ENCODE data around the gene GIMAP6.

Gene GIMAP6

DNA sequence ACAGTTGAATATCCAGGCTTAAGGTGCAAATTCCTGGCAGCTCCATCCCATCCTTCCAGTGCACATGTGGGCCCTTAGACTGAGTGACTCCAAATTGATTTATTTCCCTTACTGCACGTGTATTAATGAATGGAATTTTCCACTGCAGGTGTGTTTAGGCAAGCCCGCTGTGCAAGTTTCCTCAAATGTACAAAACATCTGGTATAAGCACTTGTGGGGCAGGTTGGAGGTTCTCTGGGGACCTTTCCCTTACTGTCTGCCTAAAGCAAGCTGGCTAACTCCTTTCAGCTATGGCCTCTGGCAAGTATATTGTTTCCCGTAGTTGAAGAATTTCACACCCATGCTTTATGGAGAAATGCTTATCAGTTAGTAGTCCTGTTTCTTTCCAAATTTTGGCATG, 25.3 kb upstream of the GIMAP6 start:
- Histone ChIP-seq H3K27me3 (ENCODE audit: insufficient read depth, low read depth) (no peaks in the 10 kb centered on the region), H3K4me2 (no peak overlapping the region), H3K79me2 (ENCODE audit: insufficient read depth, low read depth) (no peaks in the 10 kb centered on the region), H3K36me3 (ENCODE audit: insufficient read depth) (no peaks in the 10 kb centered on the region), H4K20me1 (ENCODE audit: insufficient read depth) (no peaks in the 10 kb centered on the region), H3K4me1 (ENCODE audit: low read depth, poor library complexity, severe bottlenecking) (no peaks in the 10 kb centered on the region), H3K9ac (no peak overlapping the region), H2AFZ (ENCODE audit: low read depth) (no peak overlapping the region), H3K27ac (no peak overlapping the region), H3K4me3 (IDR thresholded peaks at IDR 0.05; ENCODE audit: insufficient read depth, low read depth, low read length) (no peak overlapping the region)
- TF ChIP-seq, protein P1, sequence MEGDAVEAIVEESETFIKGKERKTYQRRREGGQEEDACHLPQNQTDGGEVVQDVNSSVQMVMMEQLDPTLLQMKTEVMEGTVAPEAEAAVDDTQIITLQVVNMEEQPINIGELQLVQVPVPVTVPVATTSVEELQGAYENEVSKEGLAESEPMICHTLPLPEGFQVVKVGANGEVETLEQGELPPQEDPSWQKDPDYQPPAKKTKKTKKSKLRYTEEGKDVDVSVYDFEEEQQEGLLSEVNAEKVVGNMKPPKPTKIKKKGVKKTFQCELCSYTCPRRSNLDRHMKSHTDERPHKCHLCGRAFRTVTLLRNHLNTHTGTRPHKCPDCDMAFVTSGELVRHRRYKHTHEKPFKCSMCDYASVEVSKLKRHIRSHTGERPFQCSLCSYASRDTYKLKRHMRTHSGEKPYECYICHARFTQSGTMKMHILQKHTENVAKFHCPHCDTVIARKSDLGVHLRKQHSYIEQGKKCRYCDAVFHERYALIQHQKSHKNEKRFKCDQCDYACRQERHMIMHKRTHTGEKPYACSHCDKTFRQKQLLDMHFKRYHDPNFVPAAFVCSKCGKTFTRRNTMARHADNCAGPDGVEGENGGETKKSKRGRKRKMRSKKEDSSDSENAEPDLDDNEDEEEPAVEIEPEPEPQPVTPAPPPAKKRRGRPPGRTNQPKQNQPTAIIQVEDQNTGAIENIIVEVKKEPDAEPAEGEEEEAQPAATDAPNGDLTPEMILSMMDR (conservative IDR thresholded peaks at IDR 0.05; ENCODE audit: low read depth, low read length): no peak

DNA sequence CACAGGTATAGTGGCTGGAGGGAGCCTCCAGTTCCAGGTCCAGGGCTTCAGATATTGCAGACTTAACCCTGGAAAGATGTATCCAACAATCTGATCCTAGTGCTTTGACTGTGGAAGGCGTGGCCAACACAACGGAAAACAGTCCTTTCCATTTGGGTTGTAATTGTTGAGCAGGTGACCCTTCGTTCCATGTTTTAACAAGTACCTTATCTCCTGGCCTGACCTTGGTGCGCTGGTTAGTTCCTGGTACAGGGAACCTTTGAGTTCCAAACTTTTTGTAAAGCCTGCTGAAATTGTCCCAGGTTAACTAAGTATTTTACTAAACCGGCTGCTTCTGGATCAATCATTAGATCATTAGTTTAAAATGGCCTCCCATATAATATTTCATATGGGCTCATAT, 23.9 kb upstream of the GIMAP6 start:
- Histone ChIP-seq H3K27me3 (ENCODE audit: insufficient read depth, low read depth) (no peaks in the 10 kb centered on the region), H3K36me3 (ENCODE audit: insufficient read depth) (no peaks in the 10 kb centered on the region), H3K9ac (no peak overlapping the region), H3K79me2 (ENCODE audit: insufficient read depth, low read depth) (no peaks in the 10 kb centered on the region), H3K27ac (no peak overlapping the region), H3K4me3 (IDR thresholded peaks at IDR 0.05; ENCODE audit: insufficient read depth, low read depth, low read length) (no peak overlapping the region), H3K4me1 (ENCODE audit: low read depth, poor library complexity, severe bottlenecking) (no peaks in the 10 kb centered on the region), H4K20me1 (ENCODE audit: insufficient read depth) (no peaks in the 10 kb centered on the region), H2AFZ (ENCODE audit: low read depth) (no peak overlapping the region), H3K4me2 (no peak overlapping the region)
- TF ChIP-seq, protein P1 (conservative IDR thresholded peaks at IDR 0.05; ENCODE audit: low read depth, low read length): no peak

DNA sequence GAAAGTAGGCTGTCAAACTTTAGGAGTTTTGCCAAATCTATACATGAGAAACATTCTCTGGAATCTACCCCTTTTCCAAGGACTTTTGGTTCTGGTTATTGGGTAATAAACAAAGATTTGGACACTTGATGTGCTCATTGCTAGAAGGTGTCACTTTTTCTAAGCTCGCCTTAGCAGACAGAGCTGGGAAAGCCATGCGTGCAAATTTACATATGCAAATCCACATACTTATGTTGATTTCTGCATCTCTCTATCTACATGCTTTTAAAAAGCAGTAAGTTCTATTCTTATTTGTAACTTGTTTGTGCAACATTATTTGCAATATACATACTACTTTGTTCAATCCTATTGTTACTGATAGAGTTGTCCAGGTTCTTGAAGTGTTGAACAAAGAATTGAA, 22.5 kb upstream of the GIMAP6 start:
- TF ChIP-seq, protein P1 (conservative IDR thresholded peaks at IDR 0.05; ENCODE audit: low read depth, low read length): no peak
- H3K4me3 ChIP-seq (IDR thresholded peaks at IDR 0.05; ENCODE audit: insufficient read depth, low read depth, low read length): no peak overlapping the region
- H3K27ac ChIP-seq: no peak overlapping the region
- no peak overlapping the region for H3K9ac ChIP-seq
- H2AFZ ChIP-seq (ENCODE audit: low read depth): no peak overlapping the region
- no peaks in the 10 kb centered on the region for H3K79me2 ChIP-seq (ENCODE audit: insufficient read depth, low read depth)
- H3K4me2 ChIP-seq: no peak overlapping the region
- no peaks in the 10 kb centered on the region for H3K36me3 ChIP-seq (ENCODE audit: insufficient read depth)
- no peaks in the 10 kb centered on the region for H4K20me1 ChIP-seq (ENCODE audit: insufficient read depth)
- no peaks in the 10 kb centered on the region for H3K4me1 ChIP-seq (ENCODE audit: low read depth, poor library complexity, severe bottlenecking)
- H3K27me3 ChIP-seq (ENCODE audit: insufficient read depth, low read depth): no peaks in the 10 kb centered on the region

DNA sequence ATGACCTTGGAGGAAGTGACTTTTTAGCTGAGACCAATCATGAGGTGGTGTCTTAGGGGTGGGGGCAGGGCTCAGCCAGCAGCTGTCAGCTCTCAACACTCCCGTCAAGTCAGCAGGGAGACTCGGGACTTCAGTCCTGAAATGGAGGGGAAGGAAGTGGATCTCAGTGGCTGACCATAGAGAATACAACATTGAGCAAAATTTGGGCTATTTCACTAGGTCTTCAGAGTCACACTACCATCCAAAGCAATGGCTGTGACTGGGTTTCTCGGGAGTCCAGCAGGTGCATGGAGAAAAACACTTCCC, 16.8 kb upstream of the GIMAP6 start:
- Histone ChIP-seq H3K4me1 (ENCODE audit: low read depth, poor library complexity, severe bottlenecking) (no peaks in the 10 kb centered on the region), H3K27ac (no peak overlapping the region), H3K4me2 (no peak overlapping the region), H4K20me1 (ENCODE audit: insufficient read depth) (no peaks in the 10 kb centered on the region), H3K36me3 (ENCODE audit: insufficient read depth) (no peaks in the 10 kb centered on the region), H2AFZ (ENCODE audit: low read depth) (no peak overlapping the region), H3K4me3 (IDR thresholded peaks at IDR 0.05; ENCODE audit: insufficient read depth, low read depth, low read length) (no peak overlapping the region), H3K27me3 (ENCODE audit: insufficient read depth, low read depth) (no peaks in the 10 kb centered on the region), H3K9ac (no peak overlapping the region), H3K79me2 (ENCODE audit: insufficient read depth, low read depth) (no peaks in the 10 kb centered on the region)
- TF ChIP-seq, protein P1 (conservative IDR thresholded peaks at IDR 0.05; ENCODE audit: low read depth, low read length): no peak
